Liver (tissue), 9 donors: ENCODE results near the gene IL1RAPL2. TPM values are rescaled to one million over a fixed set of nuclear protein-coding genes. Genes with fewer than 3 reads are reported as not detected.

Experiments used
- DNase-seq: peaks from one replicate; pipeline ENCODE4 v3.0.0-alpha.2; 2017; ENCODE audit warnings: low spot score
- H3K27ac ChIP-seq, 2 donors: one replicate each; pipeline ENCODE4 v1.7.0; 2013; ENCODE audit warnings: inconsistent platforms in 2 of 2, low read length in 2 of 2, control low read depth in 1 of 2, low read depth in 1 of 2, mild to moderate bottlenecking in 1 of 2
- H3K27me3 ChIP-seq, 4 donors: one replicate each; pipeline versions ENCODE4 v1.6.1 to v1.7.0; 2013; ENCODE audit warnings: low read length in 3 of 4, inconsistent platforms in 1 of 4, mild to moderate bottlenecking in 1 of 4, moderate library complexity in 1 of 4; ENCODE audit not compliant: control insufficient read depth in 4 of 4, insufficient read depth in 4 of 4
- H3K36me3 ChIP-seq, 4 donors: one replicate each; pipeline versions ENCODE4 v1.6.1 to v1.7.0; 2013; ENCODE audit warnings: low read length in 3 of 4, mild to moderate bottlenecking in 3 of 4, low read depth in 1 of 4, moderate library complexity in 1 of 4; ENCODE audit not compliant: control insufficient read depth in 4 of 4, insufficient read depth in 3 of 4
- H3K4me1 ChIP-seq, 4 donors: one replicate each; pipeline versions ENCODE4 v1.6.1 to v1.7.0; 2013; ENCODE audit warnings: low read length in 3 of 4, mild to moderate bottlenecking in 3 of 4, moderate library complexity in 1 of 4; ENCODE audit not compliant: control insufficient read depth in 4 of 4, insufficient read depth in 4 of 4
- H3K4me3 ChIP-seq, 3 donors: one replicate each; pipeline versions ENCODE4 v1.6.1 to v1.7.0; 2013; ENCODE audit warnings: low read length in 3 of 3, control low read depth in 1 of 3, low read depth in 1 of 3, mild to moderate bottlenecking in 1 of 3
- H3K9ac ChIP-seq, 2 donors: one replicate each; pipeline ENCODE4 v1.7.0; 2013; ENCODE audit warnings: low read length in 2 of 2, mild to moderate bottlenecking in 2 of 2, moderate library complexity in 2 of 2, control low read depth in 1 of 2, low read depth in 1 of 2
- H3K9me3 ChIP-seq, 4 donors: one replicate each; pipeline versions ENCODE4 v1.6.1 to v1.7.0; 2013; ENCODE audit warnings: low read length in 3 of 4; ENCODE audit not compliant: control insufficient read depth in 4 of 4
- CTCF ChIP-seq: fragments of 150-350 bp; IDR thresholded peaks from 2 replicates; pipeline ENCODE4 v1.5.1; 2017; ENCODE audit warnings: improper control_type of control experiment, low read depth, low read length; ENCODE audit not compliant: missing input control
- EGR1 ChIP-seq, 2 donors: IDR thresholded peaks; 2 replicates each; pipeline ENCODE4 v1.6.1; 2016 to 2018; ENCODE audit warnings: antibody characterized with exemption in 2 of 2, low read depth in 2 of 2
- FOXA1 ChIP-seq: IDR thresholded peaks from 2 replicates; pipeline ENCODE4 v1.6.1; 2016; ENCODE audit warnings: antibody characterized with exemption
- GABPA ChIP-seq, 2 donors: IDR thresholded peaks in 1 of 2; conservative IDR thresholded peaks in 1 of 2; 2 replicates each; pipeline ENCODE4 v1.6.1; 2016; ENCODE audit warnings: antibody characterized with exemption in 2 of 2, mild to moderate bottlenecking in 1 of 2, moderate library complexity in 1 of 2
- HNF4A ChIP-seq, 2 donors: conservative IDR thresholded peaks; 2 replicates each; pipeline ENCODE4 v1.6.1; 2016; ENCODE audit warnings: antibody characterized with exemption in 2 of 2, mild to moderate bottlenecking in 2 of 2
- HNF4G ChIP-seq: IDR thresholded peaks from 2 replicates; pipeline ENCODE4 v1.6.1; 2016; ENCODE audit warnings: antibody characterized with exemption
- JUND ChIP-seq, 2 donors: IDR thresholded peaks; 2 replicates each; pipeline ENCODE4 v1.6.1; 2016; ENCODE audit warnings: antibody characterized with exemption in 2 of 2
- MAX ChIP-seq: IDR thresholded peaks from 2 replicates; pipeline ENCODE4 v1.6.1; 2016; ENCODE audit warnings: antibody characterized with exemption
- RAD21 ChIP-seq, 2 donors: IDR thresholded peaks; 2 replicates each; pipeline ENCODE4 v1.6.1; 2016; ENCODE audit warnings: antibody characterized with exemption in 2 of 2, mild to moderate bottlenecking in 2 of 2
- REST ChIP-seq: IDR thresholded peaks from 2 replicates; pipeline ENCODE4 v1.6.1; 2016; ENCODE audit warnings: antibody characterized with exemption, mild to moderate bottlenecking
- SP1 ChIP-seq: IDR thresholded peaks from 2 replicates; pipeline ENCODE4 v1.6.1; 2018; ENCODE audit warnings: antibody characterized with exemption, mild to moderate bottlenecking
- ZBTB33 ChIP-seq: IDR thresholded peaks from 2 replicates; pipeline ENCODE4 v1.6.1; 2016; ENCODE audit warnings: antibody characterized with exemption
- WGBS: extraction: QIAGEN DNeasy Blood & Tissue Kit; methylation state at CpG from one replicate; pipeline ENCODE4 v1.1.7; 2013; 5-methylcytosine and 5-hydroxymethylcytosine counted together
- polyA plus RNA-seq, 2 donors: library from polyadenylated mRNA; stranded (reverse) in 1 of 2; unstranded in 1 of 2; fragments of 200-250 nt in 1 of 2; fragments of >200 nt in 1 of 2; fragmentation: Nextera tagmentation in 1 of 2; extraction: Ambion mirVana in 1 of 2; gene quantifications; one replicate each; pipeline versions ENCODE4 v1.2.1 to v1.2.3, GENCODE V29; 2013 to 2015
- total RNA-seq, 2 donors: library from RNA; depleted of rRNA; stranded (reverse); fragments of >200 nt; gene quantifications; one replicate each; pipeline ENCODE4 v1.2.3, GENCODE V29; 2014
- donor health status: healthy.
- donor health status: healthy.
- donor health status: healthy.
- donor health status: healthy.
- donor health status: healthy.

Gene IL1RAPL2
- total and polyA plus RNA-seq, 4 donors, result 0.20 to 1.6 (median 0.91) TPM

- TF ChIP-seq SP1 (no peak), CTCF (no peak), REST (no peak), FOXA1 (no peak), GABPA (IDR thresholded peaks at IDR 0.05 in 1 of 2, conservative IDR thresholded peaks at IDR 0.05 in 1 of 2) (no peak), ZBTB33 (no peak), MAX (no peak), EGR1 (IDR thresholded peaks at IDR 0.05; ENCODE audit: low read depth in 2 of 2) (no peak), HNF4G (no peak), HNF4A (conservative IDR thresholded peaks at IDR 0.05) (no peak), JUND (IDR thresholded peaks at IDR 0.05) (no peak)
- no peak overlapping the region for H3K9ac ChIP-seq
Measured at GRCh38 chrX:104953251-104953650, 387.3 kb downstream of the IL1RAPL2 start.

GRCh38 chrX:104961926-104962325 lies 395.9 kb downstream of the IL1RAPL2 start:
- H3K4me3 ChIP-seq, result no peak overlapping the region

More at GRCh38 chrX:104953251-104953650, 387.3 kb downstream of the IL1RAPL2 start:
- DNase-seq, result no peak
- H3K4me3 ChIP-seq, result no peak overlapping the region
- H3K4me1 ChIP-seq, result no peaks in the 10 kb centered on the region
- H3K27me3 ChIP-seq, result peaks cover 0 to 3% (median 0%) of the 10 kb centered on the region in 4 donors
- H3K36me3 ChIP-seq, result no peaks in the 10 kb centered on the region
- no peaks in the 10 kb centered on the region for H3K9me3 ChIP-seq
- no peak overlapping the region for H3K27ac ChIP-seq

More at GRCh38 chrX:104961926-104962325, 395.9 kb downstream of the IL1RAPL2 start:
- no peaks in the 10 kb centered on the region for H3K36me3 ChIP-seq
- 71% methylated on average over 1 of the region's 1 CpG for WGBS
- peaks cover 0 to 2% (median 0%) of the 10 kb centered on the region in 4 donors for H3K27me3 ChIP-seq
- H3K4me1 ChIP-seq, result no peaks in the 10 kb centered on the region
- TF ChIP-seq MAX (no peak), HNF4G (no peak), RAD21 (IDR thresholded peaks at IDR 0.05) (no peak)
- no peak for DNase-seq
- no peak overlapping the region for H3K9ac ChIP-seq
- H3K9me3 ChIP-seq, result no peaks in the 10 kb centered on the region
- H3K27ac ChIP-seq, result no peak overlapping the region
